ENCODE results near the gene LHFPL6. TPM values are rescaled to one million over a fixed set of nuclear protein-coding genes. Genes with fewer than 3 reads are reported as not detected.

The LHFPL6 gene
- total and polyA plus RNA-seq, 2 experiments from 2014 or later, result 91.2 to 111 TPM

DNA sequence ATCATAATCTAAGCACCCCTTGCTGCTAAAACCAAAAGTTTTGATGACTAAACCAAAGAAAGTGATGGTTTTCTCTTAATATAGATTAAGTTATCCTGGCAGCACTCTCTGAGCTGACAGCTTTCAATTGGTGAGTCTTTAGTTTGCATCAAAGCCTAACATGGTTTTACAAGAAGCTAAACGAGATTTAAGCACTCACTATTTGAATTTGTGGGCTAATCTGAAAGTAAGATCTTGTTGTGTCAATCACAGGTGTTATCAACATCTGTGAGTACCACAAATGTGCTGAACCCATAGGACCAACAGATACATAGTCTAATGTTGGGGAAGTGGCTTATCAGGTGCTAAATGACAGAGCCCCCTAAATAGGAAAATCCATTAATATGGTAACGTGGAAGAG is 223.9 kb downstream of the LHFPL6 start:
- H3K9me2 ChIP-seq (ENCODE audit: insufficient read depth), result no peaks in the 10 kb centered on the region
- H3K4me3 ChIP-seq, result no peak overlapping the region
- H3K79me2 ChIP-seq (ENCODE audit: insufficient read depth), result no peaks in the 10 kb centered on the region
- no peaks in the 10 kb centered on the region for H3K9me3 ChIP-seq (ENCODE audit: low read depth)
- no peak overlapping the region for H3K4me2 ChIP-seq (ENCODE audit: unreplicated experiment)
- H3F3A ChIP-seq (ENCODE audit: insufficient read depth), result no peaks in the 10 kb centered on the region
- peaks cover 8% of the 10 kb centered on the region for H3K4me1 ChIP-seq (ENCODE audit: insufficient read depth)
- H3K9ac ChIP-seq, result no peak overlapping the region
- in situ Hi-C loops (cut with MboI), result no loop called here
- WGBS, 2 experiments (ENCODE audit: low coverage in 1 of 2, low lambda C conversion rate in 2 of 2, missing lambda C conversion rate in 2 of 2), result 96% methylated on average over 2 of the region's 2 CpGs
- no peaks in the 10 kb centered on the region for H3K27me3 ChIP-seq (replicated peaks; ENCODE audit: insufficient read depth)
- TF ChIP-seq EZH2phosphoT487 (IDR thresholded peaks at IDR 0.05; ENCODE audit: insufficient read depth, low read depth) (no peak), EZH2 (IDR thresholded peaks at IDR 0.05; ENCODE audit: insufficient read depth, poor library complexity, severe bottlenecking) (no peak)
- H4K20me1 ChIP-seq (ENCODE audit: insufficient read depth), result no peaks in the 10 kb centered on the region
- no peak for DNase-seq
- H3K36me3 ChIP-seq (ENCODE audit: low read depth), result no peaks in the 10 kb centered on the region
- no peak overlapping the region for H3K27ac ChIP-seq
- H2AFZ ChIP-seq, result no peak overlapping the region

DNA sequence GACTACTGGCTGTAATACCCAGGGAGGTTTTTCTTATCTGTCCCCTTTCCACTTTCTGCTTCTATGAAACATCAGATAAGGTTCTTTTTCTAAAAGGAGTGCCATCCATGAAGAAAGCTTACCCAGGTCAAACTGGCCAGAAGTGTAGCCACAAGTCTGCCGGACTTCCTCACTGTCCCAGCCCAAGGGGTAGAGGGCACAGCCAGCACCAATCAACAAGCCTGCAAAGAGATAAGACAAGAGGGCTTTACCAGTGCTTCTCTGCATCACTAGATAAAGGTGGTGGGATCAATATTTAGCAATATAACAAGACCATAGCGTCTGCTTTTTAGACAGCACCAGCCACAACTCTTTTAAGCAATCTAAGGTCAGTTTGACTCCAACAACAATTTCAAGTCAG is 224.7 kb downstream of the LHFPL6 start:
- no peak overlapping the region for H3K4me3 ChIP-seq
- H3K9ac ChIP-seq, result no peak overlapping the region
- H3F3A ChIP-seq (ENCODE audit: insufficient read depth), result no peaks in the 10 kb centered on the region
- H3K9me2 ChIP-seq (ENCODE audit: insufficient read depth), result no peaks in the 10 kb centered on the region
- in situ Hi-C loops (cut with MboI), result no loop called here
- H3K9me3 ChIP-seq (ENCODE audit: low read depth), result no peaks in the 10 kb centered on the region
- 97 to 100% methylated on average over 2 of the region's 2 CpGs for WGBS, 2 experiments (ENCODE audit: low coverage in 1 of 2, low lambda C conversion rate in 2 of 2, missing lambda C conversion rate in 2 of 2)
- no peak overlapping the region for H2AFZ ChIP-seq
- H3K36me3 ChIP-seq (ENCODE audit: low read depth), result no peaks in the 10 kb centered on the region
- H3K27me3 ChIP-seq (replicated peaks; ENCODE audit: insufficient read depth), result no peaks in the 10 kb centered on the region
- no peaks in the 10 kb centered on the region for H3K79me2 ChIP-seq (ENCODE audit: insufficient read depth)
- H3K4me1 ChIP-seq (ENCODE audit: insufficient read depth), result peaks cover 8% of the 10 kb centered on the region
- H3K4me2 ChIP-seq (ENCODE audit: unreplicated experiment), result no peak overlapping the region
- TF ChIP-seq EZH2 (IDR thresholded peaks at IDR 0.05; ENCODE audit: insufficient read depth, poor library complexity, severe bottlenecking) (no peak), EZH2phosphoT487 (IDR thresholded peaks at IDR 0.05; ENCODE audit: insufficient read depth, low read depth) (no peak)
- DNase-seq, result no peak
- H4K20me1 ChIP-seq (ENCODE audit: insufficient read depth), result no peaks in the 10 kb centered on the region
- H3K27ac ChIP-seq, result no peak overlapping the region

GRCh38 chr13:39377699-39378098 is 225.3 kb downstream of the LHFPL6 start:
- no peaks in the 10 kb centered on the region for H3K79me2 ChIP-seq (ENCODE audit: insufficient read depth)
- H3K4me3 ChIP-seq, result no peak overlapping the region
- no peak overlapping the region for H3K4me2 ChIP-seq (ENCODE audit: unreplicated experiment)
- peaks cover 8% of the 10 kb centered on the region for H3K4me1 ChIP-seq (ENCODE audit: insufficient read depth)
- H3K9me2 ChIP-seq (ENCODE audit: insufficient read depth), result no peaks in the 10 kb centered on the region
- in situ Hi-C loops (cut with MboI), result no loop called here
- H3K27ac ChIP-seq, result no peak overlapping the region
- no peak overlapping the region for H3K9ac ChIP-seq
- no peaks in the 10 kb centered on the region for H4K20me1 ChIP-seq (ENCODE audit: insufficient read depth)
- no peaks in the 10 kb centered on the region for H3K36me3 ChIP-seq (ENCODE audit: low read depth)
- no peaks in the 10 kb centered on the region for H3F3A ChIP-seq (ENCODE audit: insufficient read depth)
- TF ChIP-seq EZH2phosphoT487 (IDR thresholded peaks at IDR 0.05; ENCODE audit: insufficient read depth, low read depth), result no peak
- no peak for TF ChIP-seq EZH2 (IDR thresholded peaks at IDR 0.05; ENCODE audit: insufficient read depth, poor library complexity, severe bottlenecking)
- no peak for DNase-seq
- no peaks in the 10 kb centered on the region for H3K27me3 ChIP-seq (replicated peaks; ENCODE audit: insufficient read depth)
- no peak overlapping the region for H2AFZ ChIP-seq
- H3K9me3 ChIP-seq (ENCODE audit: low read depth), result no peaks in the 10 kb centered on the region
- 100% methylated on average over 1 of the region's 1 CpG for WGBS, 2 experiments (ENCODE audit: low coverage in 1 of 2, low lambda C conversion rate in 2 of 2, missing lambda C conversion rate in 2 of 2)

DNA sequence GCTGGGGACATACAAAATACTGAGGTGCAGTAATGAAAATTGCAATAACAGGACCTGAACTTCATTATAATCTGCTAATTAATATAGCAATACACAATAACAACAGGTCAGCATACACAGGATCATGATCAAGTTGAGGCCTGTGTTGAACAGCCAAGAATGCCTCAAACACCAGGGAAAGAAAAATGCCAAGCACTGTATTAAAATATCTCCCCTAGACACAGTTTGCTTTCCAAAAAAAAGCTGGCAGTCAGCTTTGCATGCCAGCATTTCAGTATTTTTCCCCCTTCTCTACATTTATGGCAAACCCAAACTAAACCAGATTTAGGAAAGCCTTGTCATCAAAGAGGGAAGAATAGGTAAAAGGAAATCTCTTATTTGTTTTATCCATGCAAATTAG is 226.9 kb downstream of the LHFPL6 start:
- Histone ChIP-seq H3K27me3 (replicated peaks; ENCODE audit: insufficient read depth) (no peaks in the 10 kb centered on the region), H3K9ac (no peak overlapping the region), H3K27ac (no peak overlapping the region), H3K79me2 (ENCODE audit: insufficient read depth) (no peaks in the 10 kb centered on the region), H3K4me3 (no peak overlapping the region), H3K9me3 (ENCODE audit: low read depth) (no peaks in the 10 kb centered on the region), H3K9me2 (ENCODE audit: insufficient read depth) (no peaks in the 10 kb centered on the region), H4K20me1 (ENCODE audit: insufficient read depth) (no peaks in the 10 kb centered on the region), H3K4me1 (ENCODE audit: insufficient read depth) (peaks cover 8% of the 10 kb centered on the region), H3K4me2 (ENCODE audit: unreplicated experiment) (no peak overlapping the region), H2AFZ (no peak overlapping the region), H3K36me3 (ENCODE audit: low read depth) (no peaks in the 10 kb centered on the region), H3F3A (ENCODE audit: insufficient read depth) (0 out of 2 replicates have a peak, but pooled peaks cover 4% of the 10 kb centered on the region)
- TF ChIP-seq EZH2 (IDR thresholded peaks at IDR 0.05; ENCODE audit: insufficient read depth, poor library complexity, severe bottlenecking) (no peak), EZH2phosphoT487 (IDR thresholded peaks at IDR 0.05; ENCODE audit: insufficient read depth, low read depth) (no peak)
- DNase-seq, result no peak
- in situ Hi-C loops (cut with MboI), result no loop called here

- no peaks in the 10 kb centered on the region for H3K9me3 ChIP-seq (ENCODE audit: low read depth)
- WGBS, 2 experiments (ENCODE audit: low coverage in 1 of 2, low lambda C conversion rate in 2 of 2, missing lambda C conversion rate in 2 of 2), result 97 to 98% methylated on average over 3 of the region's 3 CpGs
- H3K27ac ChIP-seq, result no peak overlapping the region
- peaks cover 12% of the 10 kb centered on the region for H3K4me1 ChIP-seq (ENCODE audit: insufficient read depth)
- H3K9me2 ChIP-seq (ENCODE audit: insufficient read depth), result no peaks in the 10 kb centered on the region
- no peak overlapping the region for H2AFZ ChIP-seq
- no peak overlapping the region for H3K4me3 ChIP-seq
- H3K36me3 ChIP-seq (ENCODE audit: low read depth), result no peaks in the 10 kb centered on the region
- DNase-seq, result no peak
- H3F3A ChIP-seq (ENCODE audit: insufficient read depth), result peaks cover 9% of the 10 kb centered on the region; the same call in 1 of the 2 replicates
- no peaks in the 10 kb centered on the region for H3K79me2 ChIP-seq (ENCODE audit: insufficient read depth)
- no peaks in the 10 kb centered on the region for H3K27me3 ChIP-seq (replicated peaks; ENCODE audit: insufficient read depth)
- no peak overlapping the region for H3K9ac ChIP-seq
- no peaks in the 10 kb centered on the region for H4K20me1 ChIP-seq (ENCODE audit: insufficient read depth)
- no peak for TF ChIP-seq EZH2 (IDR thresholded peaks at IDR 0.05; ENCODE audit: insufficient read depth, poor library complexity, severe bottlenecking)
- TF ChIP-seq EZH2phosphoT487 (IDR thresholded peaks at IDR 0.05; ENCODE audit: insufficient read depth, low read depth), result no peak
- H3K4me2 ChIP-seq (ENCODE audit: unreplicated experiment), result no peak overlapping the region
- in situ Hi-C loops (cut with MboI), result no loop called here
These were observed 227.4 kb downstream of the LHFPL6 start for GRCh38 chr13:39375601-39376000.

Data from GM23248 (cell line).